ENCODE measurements around the gene DIP2A. TPM values are rescaled to one million over a fixed set of nuclear protein-coding genes. Genes with fewer than 3 reads are reported as not detected.

DIP2A gene
- total RNA-seq, 1 experiment from 2014 or later = 39.9 TPM

DNA sequence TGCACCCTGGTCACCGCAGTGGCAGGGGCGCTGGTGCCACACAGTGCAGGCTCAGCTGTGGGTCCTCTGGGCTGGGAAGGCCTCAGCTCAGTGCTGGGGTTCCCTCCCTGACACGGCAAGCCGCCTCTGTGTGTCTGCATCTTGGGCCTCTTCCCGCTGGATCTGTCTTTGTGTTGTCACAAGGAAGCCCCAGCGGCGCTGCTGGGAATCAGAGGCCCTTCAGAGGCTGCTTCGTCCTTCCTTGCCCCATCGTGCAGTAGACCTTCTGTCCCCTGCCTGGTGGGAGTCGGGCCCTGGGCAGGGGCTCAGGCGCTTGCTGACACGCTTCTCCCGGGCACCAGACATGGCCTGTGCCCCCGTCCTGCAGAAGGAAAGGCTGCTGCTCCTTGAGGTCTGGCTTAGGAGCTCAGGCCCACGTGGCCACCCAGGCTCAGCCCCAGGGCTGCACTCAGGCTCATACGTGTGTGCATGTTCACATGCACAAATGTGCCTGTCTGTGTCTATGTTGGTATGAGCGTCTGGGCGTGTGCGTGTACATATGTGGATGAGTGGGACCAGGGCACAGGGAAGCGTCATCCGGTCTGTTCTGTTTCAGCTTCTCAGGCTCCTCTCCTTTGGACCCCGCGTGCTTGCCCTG is 24.3 kb upstream of the DIP2A start:
- no peak for DNase-seq
- Histone ChIP-seq H3K36me3 (ENCODE audit: low read depth) (no peaks in the 10 kb centered on the region), H3K27me3 (ENCODE audit: insufficient read depth, low read depth) (no peaks in the 10 kb centered on the region), H3K9me2 (ENCODE audit: insufficient read depth) (no peaks in the 10 kb centered on the region), H3K9me3 (ENCODE audit: insufficient read depth, low read depth) (no peaks in the 10 kb centered on the region), H4K20me1 (ENCODE audit: insufficient read depth) (no peaks in the 10 kb centered on the region), H2AFZ (no peak overlapping the region), H3F3A (ENCODE audit: insufficient read depth, low read depth) (no peaks in the 10 kb centered on the region), H3K4me1 (replicated peaks; ENCODE audit: insufficient read depth) (no peaks in the 10 kb centered on the region), H3K79me2 (ENCODE audit: low read depth) (no peaks in the 10 kb centered on the region), H3K4me2 (no peak overlapping the region), H3K27ac (no peak overlapping the region), H3K4me3 (no peak overlapping the region)
- CTCF ChIA-PET = no interaction called here
- POLR2A ChIA-PET (ENCODE audit: unreplicated experiment) = interaction anchor here (0.6 kb wide), 1 partner anchor 9 kb away, joined by 3 read pairs; no protein-coding TSS in a partner anchor
- no TSS peak for BruUV-seq (replicated peaks)
- TF ChIP-seq CTCF (conservative IDR thresholded peaks at IDR 0.05) = no peak
- TF ChIP-seq EZH2 (IDR thresholded peaks at IDR 0.05; ENCODE audit: low read depth) = no peak
- intact Hi-C loops (cut with micrococcal nuclease; ENCODE audit: unreplicated experiment) = no loop called here

- TF ChIP-seq CTCF (conservative IDR thresholded peaks at IDR 0.05) (no peak), EZH2 (IDR thresholded peaks at IDR 0.05; ENCODE audit: low read depth) (no peak)
- Histone ChIP-seq H3K4me3 (no peak overlapping the region), H3K79me2 (ENCODE audit: low read depth) (no peaks in the 10 kb centered on the region), H3K36me3 (ENCODE audit: low read depth) (no peaks in the 10 kb centered on the region), H3K27me3 (ENCODE audit: insufficient read depth, low read depth) (no peaks in the 10 kb centered on the region), H3K4me2 (no peak overlapping the region), H4K20me1 (ENCODE audit: insufficient read depth) (no peaks in the 10 kb centered on the region), H3K9me3 (ENCODE audit: insufficient read depth, low read depth) (no peaks in the 10 kb centered on the region), H3K27ac (no peak overlapping the region), H3K9me2 (ENCODE audit: insufficient read depth) (no peaks in the 10 kb centered on the region), H2AFZ (no peak overlapping the region), H3F3A (ENCODE audit: insufficient read depth, low read depth) (no peaks in the 10 kb centered on the region), H3K4me1 (replicated peaks; ENCODE audit: insufficient read depth) (no peaks in the 10 kb centered on the region)
- no peak for DNase-seq
- BruUV-seq (replicated peaks) = no TSS peak
- ChIA-PET POLR2A (ENCODE audit: unreplicated experiment) (no interaction called here), CTCF (no interaction called here)
- intact Hi-C loops (cut with micrococcal nuclease; ENCODE audit: unreplicated experiment) = no loop called here
Observed at GRCh38 chr21:46435786-46436227, 22.9 kb upstream of the DIP2A start.

- Histone ChIP-seq H3K27me3 (ENCODE audit: insufficient read depth, low read depth) (no peaks in the 10 kb centered on the region), H3F3A (ENCODE audit: insufficient read depth, low read depth) (no peaks in the 10 kb centered on the region), H4K20me1 (ENCODE audit: insufficient read depth) (no peaks in the 10 kb centered on the region), H3K4me1 (replicated peaks; ENCODE audit: insufficient read depth) (no peaks in the 10 kb centered on the region), H3K4me3 (no peak overlapping the region), H3K27ac (no peak overlapping the region), H3K9me3 (ENCODE audit: insufficient read depth, low read depth) (no peaks in the 10 kb centered on the region), H2AFZ (no peak overlapping the region), H3K9me2 (ENCODE audit: insufficient read depth) (no peaks in the 10 kb centered on the region), H3K79me2 (ENCODE audit: low read depth) (no peaks in the 10 kb centered on the region), H3K36me3 (ENCODE audit: low read depth) (no peaks in the 10 kb centered on the region), H3K4me2 (no peak overlapping the region)
- intact Hi-C loops (cut with micrococcal nuclease; ENCODE audit: unreplicated experiment) = no loop called here
- ChIA-PET POLR2A (ENCODE audit: unreplicated experiment) (no interaction called here), CTCF (no interaction called here)
- no peak for DNase-seq
- no TSS peak for BruUV-seq (replicated peaks)
- TF ChIP-seq EZH2 (IDR thresholded peaks at IDR 0.05; ENCODE audit: low read depth) (no peak), CTCF (conservative IDR thresholded peaks at IDR 0.05) (no peak)
Observed at GRCh38 chr21:46436621-46437020, 22.1 kb upstream of the DIP2A start.
